ENCODE measurements around the gene MACROD2. TPM values are rescaled to one million over a fixed set of nuclear protein-coding genes. Genes with fewer than 3 reads are reported as not detected.

MACROD2 gene
- total RNA-seq, 4 donors from 2014 or later, result 12.6 to 60.3 (median 18.9) TPM

- DNase-seq (ENCODE audit: low spot score in 2 of 2), result no peak
- no peaks in the 10 kb centered on the region for H3K36me3 ChIP-seq
- 71% methylated on average over 3 of the region's 3 CpGs for WGBS
Observed at GRCh38 chr20:15063081-15063480, 1067.8 kb downstream of the MACROD2 start.

DNA sequence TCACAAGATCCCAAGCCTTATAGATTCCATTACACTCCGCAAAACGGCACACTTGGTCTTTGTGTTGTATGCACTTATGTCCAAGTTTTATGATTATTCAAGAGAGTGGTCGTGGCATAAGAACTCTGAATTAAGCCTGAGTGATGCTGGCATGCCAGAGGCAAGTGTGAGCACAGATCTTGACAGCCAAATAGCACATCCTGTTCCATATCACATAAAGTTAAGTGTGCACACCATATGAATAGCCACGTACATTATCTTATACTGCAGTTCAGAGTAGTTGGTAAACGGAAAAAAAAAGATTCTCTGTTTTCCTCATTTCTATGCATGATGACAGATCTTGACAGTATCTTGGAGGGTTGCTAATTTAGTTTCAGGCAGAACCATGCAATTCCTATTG lies 1069.4 kb downstream of the MACROD2 start:
- H3K36me3 ChIP-seq, result no peaks in the 10 kb centered on the region
- WGBS, result 90% methylated on average over 5 of the region's 5 CpGs

More at GRCh38 chr20:15063081-15063480, 1067.8 kb downstream of the MACROD2 start:
- no peaks in the 10 kb centered on the region for H3K27me3 ChIP-seq
- TF ChIP-seq POLR2A (IDR thresholded peaks at IDR 0.05) (no peak), CTCF (IDR thresholded peaks at IDR 0.05) (no peak), EP300 (IDR thresholded peaks at IDR 0.05) (no peak), POLR2AphosphoS5 (IDR thresholded peaks at IDR 0.05) (no peak)
- H3K9me3 ChIP-seq, result no peaks in the 10 kb centered on the region
- peaks cover 11% of the 10 kb centered on the region for H3K4me1 ChIP-seq
- H3K27ac ChIP-seq, result no peak overlapping the region
- no peak overlapping the region for H3K4me3 ChIP-seq

GRCh38 chr20:15065794-15066193 lies 1070.5 kb downstream of the MACROD2 start:
- 79% methylated on average over 3 of the region's 3 CpGs for WGBS
- no peak overlapping the region for H3K27ac ChIP-seq

More for the DNA sequence above, 1069.4 kb downstream of the MACROD2 start:
- no peak for TF ChIP-seq POLR2A (IDR thresholded peaks at IDR 0.05)
- TF ChIP-seq POLR2AphosphoS5 (IDR thresholded peaks at IDR 0.05), result no peak
- TF ChIP-seq EP300 (IDR thresholded peaks at IDR 0.05), result no peak
- TF ChIP-seq CTCF (IDR thresholded peaks at IDR 0.05), result no peak
- H3K9me3 ChIP-seq, result no peaks in the 10 kb centered on the region
- H3K27me3 ChIP-seq, result no peaks in the 10 kb centered on the region
- peaks cover 11% of the 10 kb centered on the region for H3K4me1 ChIP-seq
- H3K27ac ChIP-seq, result no peak overlapping the region
- DNase-seq (ENCODE audit: low spot score in 2 of 2), result no peak
- H3K4me3 ChIP-seq, result no peak overlapping the region

GRCh38 chr20:15068486-15068885 lies 1073.2 kb downstream of the MACROD2 start:
- Histone ChIP-seq H3K27me3 (no peaks in the 10 kb centered on the region), H3K4me3 (no peak overlapping the region), H3K4me1 (peaks cover under 1% of the 10 kb centered on the region), H3K9me3 (no peaks in the 10 kb centered on the region), H3K27ac (no peak overlapping the region), H3K36me3 (no peaks in the 10 kb centered on the region)
- no peak for DNase-seq (ENCODE audit: low spot score in 2 of 2)
- TF ChIP-seq EP300 (IDR thresholded peaks at IDR 0.05), result no peak
- no peak for TF ChIP-seq CTCF (IDR thresholded peaks at IDR 0.05)
- TF ChIP-seq POLR2A (IDR thresholded peaks at IDR 0.05), result no peak
- no peak for TF ChIP-seq POLR2AphosphoS5 (IDR thresholded peaks at IDR 0.05)

More at GRCh38 chr20:15065794-15066193, 1070.5 kb downstream of the MACROD2 start:
- Histone ChIP-seq H3K27me3 (no peaks in the 10 kb centered on the region), H3K4me1 (peaks cover 11% of the 10 kb centered on the region), H3K36me3 (no peaks in the 10 kb centered on the region), H3K4me3 (no peak overlapping the region), H3K9me3 (no peaks in the 10 kb centered on the region)
- no peak for DNase-seq (ENCODE audit: low spot score in 2 of 2)
- TF ChIP-seq POLR2AphosphoS5 (IDR thresholded peaks at IDR 0.05) (no peak), POLR2A (IDR thresholded peaks at IDR 0.05) (no peak), CTCF (IDR thresholded peaks at IDR 0.05) (no peak), EP300 (IDR thresholded peaks at IDR 0.05) (no peak)

- no peaks in the 10 kb centered on the region for H3K4me1 ChIP-seq
- TF ChIP-seq CTCF (IDR thresholded peaks at IDR 0.05) (no peak), POLR2A (IDR thresholded peaks at IDR 0.05) (no peak), EP300 (IDR thresholded peaks at IDR 0.05) (no peak), POLR2AphosphoS5 (IDR thresholded peaks at IDR 0.05) (no peak)
- no peaks in the 10 kb centered on the region for H3K36me3 ChIP-seq
- H3K27me3 ChIP-seq, result no peaks in the 10 kb centered on the region
- no peaks in the 10 kb centered on the region for H3K9me3 ChIP-seq
- WGBS, result 85% methylated on average over 2 of the region's 2 CpGs
- DNase-seq (ENCODE audit: low spot score in 2 of 2), result no peak
- H3K4me3 ChIP-seq, result no peak overlapping the region
- no peak overlapping the region for H3K27ac ChIP-seq
Observed at GRCh38 chr20:15069355-15069754, 1074.0 kb downstream of the MACROD2 start.

Measured in suprapubic skin (tissue), 4 donors.